ENCODE measurements around the gene PFKFB2. TPM values are rescaled to one million over a fixed set of nuclear protein-coding genes. Genes with fewer than 3 reads are reported as not detected.

Gene PFKFB2
- total and polyA plus RNA-seq, 10 donors, result 6.8 to 69.5 (median 23.9) TPM

GRCh38 chr1:207025146-207025880 is 27.8 kb upstream of the PFKFB2 start:
- Histone ChIP-seq H3K4me1 (peaks cover 10 to 54% (median 18%) of the 10 kb centered on the region in 6 donors), H3K27me3 (replicated peaks in 1 of 7) (no peaks in the 10 kb centered on the region), H3K27ac (peak overlapping the region in 7 of 8 donors; percentile 30 to 80 (median 75)), H3K9me3 (no peaks in the 10 kb centered on the region), H3K4me3 (no peak overlapping the region), H3K36me3 (no peaks in the 10 kb centered on the region)
- WGBS, 5 donors, result 48 to 65% (median 57%) methylated on average over 5 of the region's 5 CpGs
- DNase-seq, result no peak
- TF ChIP-seq, protein P1, sequence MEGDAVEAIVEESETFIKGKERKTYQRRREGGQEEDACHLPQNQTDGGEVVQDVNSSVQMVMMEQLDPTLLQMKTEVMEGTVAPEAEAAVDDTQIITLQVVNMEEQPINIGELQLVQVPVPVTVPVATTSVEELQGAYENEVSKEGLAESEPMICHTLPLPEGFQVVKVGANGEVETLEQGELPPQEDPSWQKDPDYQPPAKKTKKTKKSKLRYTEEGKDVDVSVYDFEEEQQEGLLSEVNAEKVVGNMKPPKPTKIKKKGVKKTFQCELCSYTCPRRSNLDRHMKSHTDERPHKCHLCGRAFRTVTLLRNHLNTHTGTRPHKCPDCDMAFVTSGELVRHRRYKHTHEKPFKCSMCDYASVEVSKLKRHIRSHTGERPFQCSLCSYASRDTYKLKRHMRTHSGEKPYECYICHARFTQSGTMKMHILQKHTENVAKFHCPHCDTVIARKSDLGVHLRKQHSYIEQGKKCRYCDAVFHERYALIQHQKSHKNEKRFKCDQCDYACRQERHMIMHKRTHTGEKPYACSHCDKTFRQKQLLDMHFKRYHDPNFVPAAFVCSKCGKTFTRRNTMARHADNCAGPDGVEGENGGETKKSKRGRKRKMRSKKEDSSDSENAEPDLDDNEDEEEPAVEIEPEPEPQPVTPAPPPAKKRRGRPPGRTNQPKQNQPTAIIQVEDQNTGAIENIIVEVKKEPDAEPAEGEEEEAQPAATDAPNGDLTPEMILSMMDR (IDR thresholded peaks at IDR 0.05 in 8 of 11, conservative IDR thresholded peaks at IDR 0.05 in 3 of 11), result no peak
- TF ChIP-seq POLR2AphosphoS5 (IDR thresholded peaks at IDR 0.05), result no peak
- TF ChIP-seq POLR2A (IDR thresholded peaks at IDR 0.05), result no peak
- intact Hi-C loops (cut with DNase I; ENCODE audit: low total_unique reads), result no loop called here

GRCh38 chr1:207026104-207026534 is 27.0 kb upstream of the PFKFB2 start:
- Histone ChIP-seq H3K36me3 (no peaks in the 10 kb centered on the region), H3K27ac (peak overlapping the region; percentile 10 to 80 (median 74)), H3K4me3 (no peak overlapping the region), H3K4me1 (peaks cover 6 to 46% (median 15%) of the 10 kb centered on the region in 6 donors), H3K27me3 (replicated peaks in 1 of 7) (peaks cover 0 to 2% (median 0%) of the 10 kb centered on the region in 7 donors), H3K9me3 (no peaks in the 10 kb centered on the region)
- TF ChIP-seq POLR2AphosphoS5 (IDR thresholded peaks at IDR 0.05), result no peak
- no peak for TF ChIP-seq POLR2A (IDR thresholded peaks at IDR 0.05)
- TF ChIP-seq, protein P1 (IDR thresholded peaks at IDR 0.05 in 8 of 11, conservative IDR thresholded peaks at IDR 0.05 in 3 of 11), result no peak
- DNase-seq, result no peak
- WGBS, 5 donors, result 44 to 71% (median 68%) methylated on average over 4 of the region's 4 CpGs
- intact Hi-C loops (cut with DNase I; ENCODE audit: low total_unique reads), result no loop called here

DNA sequence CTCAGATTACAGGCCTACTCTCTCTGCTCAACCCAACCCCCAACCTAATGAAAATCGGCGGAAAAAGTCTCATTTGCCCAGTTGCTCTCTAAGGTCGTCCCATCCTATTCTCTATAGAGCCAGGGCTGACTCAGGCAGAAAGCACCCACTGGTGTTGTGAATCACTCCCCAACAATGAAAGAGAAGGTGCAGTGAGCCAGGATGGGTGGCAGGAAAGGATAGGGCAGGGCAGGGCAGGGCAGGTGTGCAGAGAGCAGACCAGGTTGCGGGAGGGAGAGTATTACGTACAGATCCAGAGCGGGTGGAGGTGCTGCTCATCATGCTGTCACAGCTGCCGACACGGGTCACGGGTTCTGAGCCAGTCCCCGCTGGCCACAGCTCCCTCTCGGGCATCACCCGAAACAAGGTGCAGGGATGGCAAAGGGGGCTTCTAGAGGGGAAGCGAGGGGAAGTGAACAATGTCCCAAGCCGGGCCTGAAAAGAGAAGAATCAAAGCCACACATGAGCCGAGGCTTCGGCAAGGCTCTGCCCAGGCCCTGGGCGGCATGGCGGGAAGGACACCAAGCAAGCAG is 25.8 kb upstream of the PFKFB2 start:
- H3K36me3 ChIP-seq, result no peaks in the 10 kb centered on the region
- no peak overlapping the region for H3K27ac ChIP-seq
- peaks cover 6 to 41% (median 15%) of the 10 kb centered on the region in 6 donors for H3K4me1 ChIP-seq
- intact Hi-C loops (cut with DNase I; ENCODE audit: low total_unique reads), result no loop called here
- peaks cover 0 to 13% (median 0%) of the 10 kb centered on the region in 7 donors for H3K27me3 ChIP-seq (replicated peaks in 1 of 7)
- TF ChIP-seq POLR2A (IDR thresholded peaks at IDR 0.05), result no peak
- TF ChIP-seq POLR2AphosphoS5 (IDR thresholded peaks at IDR 0.05), result no peak
- TF ChIP-seq, protein P1 (IDR thresholded peaks at IDR 0.05 in 8 of 11, conservative IDR thresholded peaks at IDR 0.05 in 3 of 11), result no peak
- WGBS, 5 donors, result 88 to 96% (median 95%) methylated on average over 18 of the region's 18 CpGs
- no peak overlapping the region for H3K4me3 ChIP-seq
- H3K9me3 ChIP-seq, result no peaks in the 10 kb centered on the region
- no peak for DNase-seq

GRCh38 chr1:207027921-207028320 is 25.2 kb upstream of the PFKFB2 start:
- no peak for DNase-seq
- Histone ChIP-seq H3K9me3 (no peaks in the 10 kb centered on the region), H3K27me3 (replicated peaks in 1 of 7) (peaks cover 0 to 17% (median 0%) of the 10 kb centered on the region in 7 donors), H3K4me3 (no peak overlapping the region), H3K36me3 (no peaks in the 10 kb centered on the region), H3K4me1 (peaks cover 6 to 39% (median 16%) of the 10 kb centered on the region in 6 donors), H3K27ac (no peak overlapping the region)
- WGBS, 5 donors, result 79 to 100% (median 91%) methylated on average over 1 of the region's 1 CpG
- TF ChIP-seq, protein P1 (IDR thresholded peaks at IDR 0.05 in 8 of 11, conservative IDR thresholded peaks at IDR 0.05 in 3 of 11), result no peak
- TF ChIP-seq POLR2AphosphoS5 (IDR thresholded peaks at IDR 0.05) (no peak), POLR2A (IDR thresholded peaks at IDR 0.05) (no peak)
- intact Hi-C loops (cut with DNase I; ENCODE audit: low total_unique reads), result no loop called here

Data from spleen (tissue), 11 donors.